Fibroblast of pulmonary artery (primary cell): ENCODE measurements around the gene FXYD7.

Experiments used
- DNase-seq: peaks from one replicate; pipeline ENCODE4 v3.0.0-alpha.2; 2010; ENCODE audit warnings: low read depth
- H3K4me3 ChIP-seq: replicated peaks from 2 replicates; pipeline ENCODE4 v1.5.1; 2011; ENCODE audit warnings: low read depth, mild to moderate bottlenecking, control low read depth, low read length, moderate library complexity
- CTCF ChIP-seq: IDR thresholded peaks from 2 replicates; pipeline ENCODE4 v1.5.1; 2011; ENCODE audit warnings: mild to moderate bottlenecking, control low read depth, low read length, inconsistent platforms; ENCODE audit errors: missing control alignments

The FXYD7 gene

GRCh38 chr19:35143231-35143715, at the start of gene FXYD7:
FXYD7 (plus strand) TSS chr19:35143255; CDS start chr19:35143334, 79 bp downstream.
- TF ChIP-seq CTCF = no peak
- no peak within 1 kb of the TSS for H3K4me3 ChIP-seq
- no peak for DNase-seq

GRCh38 chr19:35093430-35093829, 49.6 kb upstream of the FXYD7 start:
- H3K4me3 ChIP-seq = no peak overlapping the region
- DNase-seq = no peak
- no peak for TF ChIP-seq CTCF

- DNase-seq = no peak
- H3K4me3 ChIP-seq = no peak overlapping the region
- no peak for TF ChIP-seq CTCF
Observed at GRCh38 chr19:35093941-35094647, 49.0 kb upstream of the FXYD7 start.

- no peak for TF ChIP-seq CTCF
- no peak for DNase-seq
- no peak overlapping the region for H3K4me3 ChIP-seq
Observed at GRCh38 chr19:35094656-35095055, 48.4 kb upstream of the FXYD7 start.

GRCh38 chr19:35095667-35096368, 47.2 kb upstream of the FXYD7 start:
- no peak for DNase-seq
- H3K4me3 ChIP-seq = no peak overlapping the region
- TF ChIP-seq CTCF = no peak

GRCh38 chr19:35098413-35099049, 44.5 kb upstream of the FXYD7 start:
- H3K4me3 ChIP-seq = no peak overlapping the region
- no peak for DNase-seq
- TF ChIP-seq CTCF = no peak
